H9 (cell line): ENCODE results near the gene ITGB6. TPM values are rescaled to one million over a fixed set of nuclear protein-coding genes. Genes with fewer than 3 reads are reported as not detected.

Experiments used
- DNase-seq: peaks from one replicate; pipeline ENCODE4 v3.0.0-alpha.2; 2017
- H2AFZ ChIP-seq: one replicate; pipeline ENCODE4 v1.6.1; 2013; ENCODE audit warnings: mild to moderate bottlenecking, low read length, control low read depth, moderate library complexity
- H2AK5ac ChIP-seq: 2 replicates; pipeline ENCODE4 v1.6.1; 2013; ENCODE audit warnings: low read length, control low read depth, mixed read lengths; ENCODE audit not compliant: insufficient read length
- H2BK120ac ChIP-seq: one replicate; pipeline ENCODE4 v1.6.1; 2013; ENCODE audit warnings: low read depth, mild to moderate bottlenecking, low read length, control low read depth, inconsistent platforms; ENCODE audit not compliant: poor library complexity, severe bottlenecking
- H2BK12ac ChIP-seq: 2 replicates; pipeline ENCODE4 v1.6.1; 2013; ENCODE audit warnings: low read length, control low read depth, mixed read lengths, low read depth; ENCODE audit not compliant: insufficient read length
- H2BK15ac ChIP-seq: 2 replicates; pipeline ENCODE4 v1.6.1; 2013; ENCODE audit warnings: low read depth, low read length, control low read depth
- H2BK20ac ChIP-seq: one replicate; pipeline ENCODE4 v1.6.1; 2013; ENCODE audit warnings: low read depth, mild to moderate bottlenecking, low read length, control low read depth, inconsistent platforms; ENCODE audit not compliant: poor library complexity, severe bottlenecking
- H2BK5ac ChIP-seq: 2 replicates; pipeline ENCODE4 v1.6.1; 2013; ENCODE audit warnings: low read length, control low read depth, mixed read lengths; ENCODE audit not compliant: insufficient read length
- H3K14ac ChIP-seq: 2 replicates; pipeline ENCODE4 v1.6.1; 2013; ENCODE audit warnings: low read length, control low read depth; ENCODE audit not compliant: insufficient read depth
- H3K18ac ChIP-seq: 2 replicates; pipeline ENCODE4 v1.6.1; 2013; ENCODE audit warnings: low read depth, mild to moderate bottlenecking, mixed read lengths, low read length, control low read depth; ENCODE audit not compliant: insufficient read length
- H3K23ac ChIP-seq: 2 replicates; pipeline ENCODE4 v1.6.1; 2013; ENCODE audit warnings: low read length, control low read depth, mixed read lengths, low read depth; ENCODE audit not compliant: insufficient read length
- H3K23me2 ChIP-seq: 2 replicates; pipeline ENCODE4 v1.6.1; 2013; ENCODE audit warnings: low read depth, mild to moderate bottlenecking, mixed read lengths, low read length, control low read depth; ENCODE audit not compliant: insufficient read length, poor library complexity, severe bottlenecking
- H3K27ac ChIP-seq: 2 replicates; pipeline ENCODE4 v1.5.1; 2013; ENCODE audit warnings: low read length, control low read depth, mixed read lengths, low read depth; ENCODE audit not compliant: insufficient read length
- H3K27me3 ChIP-seq: 2 replicates; pipeline ENCODE4 v1.6.1; 2013; ENCODE audit warnings: low read length, control low read depth, inconsistent platforms; ENCODE audit not compliant: insufficient read depth
- H3K4ac ChIP-seq: 2 replicates; pipeline ENCODE4 v1.6.1; 2013; ENCODE audit warnings: low read depth, mild to moderate bottlenecking, control low read depth, inconsistent platforms, low read length, moderate library complexity
- H3K4me1 ChIP-seq: 2 replicates; pipeline ENCODE4 v1.6.1; 2013; ENCODE audit warnings: low read length, control low read depth, inconsistent platforms; ENCODE audit not compliant: insufficient read depth
- H3K4me2 ChIP-seq: 2 replicates; pipeline ENCODE4 v1.6.1; 2013; ENCODE audit warnings: low read length, control low read depth, mixed read lengths; ENCODE audit not compliant: insufficient read length, insufficient read depth
- H3K56ac ChIP-seq: 2 replicates; pipeline ENCODE4 v1.6.1; 2013; ENCODE audit warnings: low read depth, mild to moderate bottlenecking, mixed read lengths, low read length, control low read depth; ENCODE audit not compliant: insufficient read length
- H3K79me1 ChIP-seq: 2 replicates; pipeline ENCODE4 v1.6.1; 2013; ENCODE audit warnings: low read depth, mild to moderate bottlenecking, moderate library complexity, low read length, control low read depth, inconsistent platforms; ENCODE audit not compliant: insufficient read depth, poor library complexity, severe bottlenecking
- H3K79me2 ChIP-seq: 2 replicates; pipeline ENCODE4 v1.6.1; 2013; ENCODE audit warnings: low read length, control low read depth, inconsistent platforms; ENCODE audit not compliant: insufficient read depth
- H3K9ac ChIP-seq: 2 replicates; pipeline ENCODE4 v1.6.1; 2013; ENCODE audit warnings: low read length, control low read depth, mixed read lengths; ENCODE audit not compliant: insufficient read length; ENCODE audit errors: extremely low read depth
- H3K9me3 ChIP-seq: one replicate; pipeline ENCODE4 v1.6.1; 2013; ENCODE audit warnings: low read depth, low read length, inconsistent platforms; ENCODE audit not compliant: control insufficient read depth
- H3T11ph ChIP-seq: one replicate; pipeline ENCODE4 v1.6.1; 2013; ENCODE audit warnings: mild to moderate bottlenecking, low read length, control low read depth, inconsistent platforms
- H4K20me1 ChIP-seq: one replicate; pipeline ENCODE4 v1.6.1; 2013; ENCODE audit not compliant: control insufficient read depth, insufficient read length, insufficient read depth
- H4K5ac ChIP-seq: 2 replicates; pipeline ENCODE4 v1.6.1; 2013; ENCODE audit warnings: low read depth, mild to moderate bottlenecking, mixed read lengths, low read length, control low read depth; ENCODE audit not compliant: insufficient read length
- H4K8ac ChIP-seq: replicated peaks from 2 replicates; pipeline ENCODE4 v1.6.1; 2013; ENCODE audit warnings: low read length, control low read depth, mixed read lengths, low read depth; ENCODE audit not compliant: insufficient read length
- H4K91ac ChIP-seq: 2 replicates; pipeline ENCODE4 v1.6.1; 2013; ENCODE audit warnings: low read depth, mild to moderate bottlenecking, moderate library complexity, mixed read lengths, low read length, control low read depth; ENCODE audit not compliant: insufficient read length
- H3K27ac Mint-ChIP-seq, 3 experiments: 2 replicates in 2 of 3; 3 replicates in 1 of 3; pipeline ENCODE4 v1.8.0; 2020 to 2021; ENCODE audit warnings: mixed read lengths in 3 of 3, mild to moderate bottlenecking in 1 of 3, moderate library complexity in 1 of 3
- H3K27me3 Mint-ChIP-seq: 2 replicates; pipeline ENCODE4 v1.8.0; 2021; ENCODE audit warnings: low read depth, mild to moderate bottlenecking, moderate library complexity, mixed read lengths
- H3K36me3 Mint-ChIP-seq, 3 experiments: 2 replicates in 2 of 3; 3 replicates in 1 of 3; pipeline ENCODE4 v1.8.0; 2020 to 2021; ENCODE audit warnings: low read depth in 3 of 3, mixed read lengths in 3 of 3; ENCODE audit not compliant: insufficient read depth in 1 of 3
- H3K4me1 Mint-ChIP-seq, 2 experiments: 2 replicates each; pipeline ENCODE4 v1.8.0; 2020; ENCODE audit warnings: mixed read lengths in 2 of 2
- H3K4me3 Mint-ChIP-seq, 2 experiments: 2 replicates in 1 of 2; 3 replicates in 1 of 2; pipeline ENCODE4 v1.8.0; 2020 to 2021; ENCODE audit warnings: mild to moderate bottlenecking in 2 of 2, mixed read lengths in 2 of 2, moderate library complexity in 1 of 2
- H3K9me3 Mint-ChIP-seq, 2 experiments: 2 replicates in 1 of 2; 3 replicates in 1 of 2; pipeline ENCODE4 v1.8.0; 2020; ENCODE audit warnings: mild to moderate bottlenecking in 2 of 2, mixed read lengths in 2 of 2, moderate library complexity in 1 of 2
- CTCF ChIP-seq: fragments of 200-600 bp; sonication (generic); conservative IDR thresholded peaks from 3 replicates; pipeline ENCODE4 v1.8.0; 2021; ENCODE audit warnings: antibody characterized with exemption, mild to moderate bottlenecking
- WGBS: extraction: QIAGEN DNeasy Blood & Tissue Kit; methylation state at CpG from one replicate; pipeline ENCODE4 v1.1.7; 2013; ENCODE audit warnings: missing lambda C conversion rate, low lambda C conversion rate, mixed read lengths; ENCODE audit not compliant: insufficient read length; ENCODE audit errors: extremely low coverage; 5-methylcytosine and 5-hydroxymethylcytosine counted together
- total RNA-seq: library from RNA; stranded (reverse); gene quantifications from 2 replicates; pipeline ENCODE4 v1.2.1, GENCODE V29; 2021

Gene ITGB6
- total RNA-seq, 1 experiment from 2014 or later: not detected

GRCh38 chr2:160222546-160223283, 22.6 kb upstream of the ITGB6 start:
- no peaks in the 10 kb centered on the region; the same call in 1 of the 2 replicates for H3K79me2 ChIP-seq
- no peak overlapping the region for H2AK5ac ChIP-seq
- no peak overlapping the region for H4K5ac ChIP-seq
- H3K4me1 ChIP-seq: peaks cover 7% of the 10 kb centered on the region; the same call in 1 of the 2 replicates
- H3T11ph ChIP-seq: no peak overlapping the region
- H2BK120ac ChIP-seq: no peak overlapping the region
- H4K8ac ChIP-seq: no peak overlapping the region
- H2BK20ac ChIP-seq: no peak overlapping the region
- Mint-ChIP-seq H3K27ac (peak overlapping the region in 1 of 3 experiments; percentile 27; a peak in 1 of 7 replicates), H3K9me3 (no peaks in the 10 kb centered on the region), H3K4me3 (no peak overlapping the region), H3K36me3 (no peaks in the 10 kb centered on the region; a peak in 1 of 7 replicates), H3K4me1 (peaks cover 12 to 17% of the 10 kb centered on the region in 2 experiments), H3K27me3 (no peaks in the 10 kb centered on the region)
- WGBS: no CpG with 5 or more reads among the region's 7 CpGs
- DNase-seq: no peak
- H3K23ac ChIP-seq: no peak overlapping the region
- no peak overlapping the region for H2BK12ac ChIP-seq
- H2AFZ ChIP-seq: no peak overlapping the region
- no peaks in the 10 kb centered on the region for H3K27me3 ChIP-seq
- H3K18ac ChIP-seq: no peak overlapping the region
- no peak overlapping the region for H3K56ac ChIP-seq
- H4K20me1 ChIP-seq: no peaks in the 10 kb centered on the region
- no peaks in the 10 kb centered on the region for H3K23me2 ChIP-seq
- no peak overlapping the region for H2BK5ac ChIP-seq
- H3K9ac ChIP-seq: no peak overlapping the region
- no peak overlapping the region for H3K14ac ChIP-seq
- H3K4ac ChIP-seq: no peak overlapping the region
- H2BK15ac ChIP-seq: no peak overlapping the region
- no peak for TF ChIP-seq CTCF
- H3K9me3 ChIP-seq: no peaks in the 10 kb centered on the region
- no peak overlapping the region for H3K4me2 ChIP-seq
- H3K27ac ChIP-seq: no peak overlapping the region
- no peaks in the 10 kb centered on the region for H3K79me1 ChIP-seq
- H4K91ac ChIP-seq: no peak overlapping the region
